Chondrocyte (in vitro differentiated cells): ENCODE results near the gene DNMT1. TPM values are rescaled to one million over a fixed set of nuclear protein-coding genes. Genes with fewer than 3 reads are reported as not detected.

Experiments used
- DNase-seq: peaks from one replicate; pipeline ENCODE4 v3.0.0; 2021; ENCODE audit warnings: mixed read lengths, low spot score
- H3K27ac Mint-ChIP-seq: one replicate; pipeline ENCODE4 v1.8.0; 2021; ENCODE audit warnings: mild to moderate bottlenecking, moderate library complexity, mixed read lengths; ENCODE audit not compliant: unreplicated experiment
- H3K27me3 Mint-ChIP-seq: 2 replicates; pipeline ENCODE4 v1.8.0; 2021; ENCODE audit warnings: low read depth, mixed read lengths
- H3K36me3 Mint-ChIP-seq: 2 replicates; pipeline ENCODE4 v1.8.0; 2021; ENCODE audit warnings: low read depth, mixed read lengths
- H3K4me1 Mint-ChIP-seq: 2 replicates; pipeline ENCODE4 v1.8.0; 2021; ENCODE audit warnings: low read depth, mild to moderate bottlenecking, mixed read lengths
- H3K4me3 Mint-ChIP-seq: one replicate; pipeline ENCODE4 v1.8.0; 2021; ENCODE audit warnings: mild to moderate bottlenecking, moderate library complexity, mixed read lengths; ENCODE audit not compliant: unreplicated experiment
- H3K9me3 Mint-ChIP-seq: 2 replicates; pipeline ENCODE4 v1.8.0; 2021; ENCODE audit warnings: low read depth, mixed read lengths
- total RNA-seq: library from RNA; stranded (reverse); gene quantifications from 3 replicates; pipeline ENCODE4 v1.2.1, GENCODE V29; 2021
- TF ChIP-seq, protein P1 (sequence below): fragments of 200-600 bp; sonication (generic); IDR thresholded peaks from 2 replicates; pipeline ENCODE4 v1.5.0; 2021; ENCODE audit warnings: antibody characterized with exemption, mild to moderate bottlenecking, moderate library complexity

DNMT1 gene
- total RNA-seq, 1 donor from 2014 or later: 47.8 TPM

GRCh38 chr19:10149427-10149826 lies 45.3 kb downstream of the DNMT1 start:
- TF ChIP-seq, protein P1, sequence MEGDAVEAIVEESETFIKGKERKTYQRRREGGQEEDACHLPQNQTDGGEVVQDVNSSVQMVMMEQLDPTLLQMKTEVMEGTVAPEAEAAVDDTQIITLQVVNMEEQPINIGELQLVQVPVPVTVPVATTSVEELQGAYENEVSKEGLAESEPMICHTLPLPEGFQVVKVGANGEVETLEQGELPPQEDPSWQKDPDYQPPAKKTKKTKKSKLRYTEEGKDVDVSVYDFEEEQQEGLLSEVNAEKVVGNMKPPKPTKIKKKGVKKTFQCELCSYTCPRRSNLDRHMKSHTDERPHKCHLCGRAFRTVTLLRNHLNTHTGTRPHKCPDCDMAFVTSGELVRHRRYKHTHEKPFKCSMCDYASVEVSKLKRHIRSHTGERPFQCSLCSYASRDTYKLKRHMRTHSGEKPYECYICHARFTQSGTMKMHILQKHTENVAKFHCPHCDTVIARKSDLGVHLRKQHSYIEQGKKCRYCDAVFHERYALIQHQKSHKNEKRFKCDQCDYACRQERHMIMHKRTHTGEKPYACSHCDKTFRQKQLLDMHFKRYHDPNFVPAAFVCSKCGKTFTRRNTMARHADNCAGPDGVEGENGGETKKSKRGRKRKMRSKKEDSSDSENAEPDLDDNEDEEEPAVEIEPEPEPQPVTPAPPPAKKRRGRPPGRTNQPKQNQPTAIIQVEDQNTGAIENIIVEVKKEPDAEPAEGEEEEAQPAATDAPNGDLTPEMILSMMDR: no peak
- peaks cover 39% of the 10 kb centered on the region for H3K36me3 Mint-ChIP-seq
- no peak overlapping the region for H3K27ac Mint-ChIP-seq
- no peak for DNase-seq
- no peaks in the 10 kb centered on the region for H3K4me1 Mint-ChIP-seq
- no peaks in the 10 kb centered on the region for H3K27me3 Mint-ChIP-seq
- no peaks in the 10 kb centered on the region for H3K9me3 Mint-ChIP-seq
- no peak overlapping the region for H3K4me3 Mint-ChIP-seq

GRCh38 chr19:10146142-10146541 lies 48.6 kb downstream of the DNMT1 start:
- H3K9me3 Mint-ChIP-seq: no peaks in the 10 kb centered on the region
- no peaks in the 10 kb centered on the region for H3K27me3 Mint-ChIP-seq
- no peak for DNase-seq
- peaks cover 31% of the 10 kb centered on the region for H3K36me3 Mint-ChIP-seq
- H3K4me3 Mint-ChIP-seq: no peak overlapping the region
- no peak overlapping the region for H3K27ac Mint-ChIP-seq
- H3K4me1 Mint-ChIP-seq: no peaks in the 10 kb centered on the region
- TF ChIP-seq, protein P1: no peak

- DNase-seq: no peak
- TF ChIP-seq, protein P1: no peak
- H3K4me3 Mint-ChIP-seq: no peak overlapping the region
- peaks cover 30% of the 10 kb centered on the region for H3K36me3 Mint-ChIP-seq
- H3K9me3 Mint-ChIP-seq: no peaks in the 10 kb centered on the region
- no peaks in the 10 kb centered on the region for H3K27me3 Mint-ChIP-seq
- no peak overlapping the region for H3K27ac Mint-ChIP-seq
- H3K4me1 Mint-ChIP-seq: no peaks in the 10 kb centered on the region
Measured at GRCh38 chr19:10145031-10145430, 49.7 kb downstream of the DNMT1 start.

DNA sequence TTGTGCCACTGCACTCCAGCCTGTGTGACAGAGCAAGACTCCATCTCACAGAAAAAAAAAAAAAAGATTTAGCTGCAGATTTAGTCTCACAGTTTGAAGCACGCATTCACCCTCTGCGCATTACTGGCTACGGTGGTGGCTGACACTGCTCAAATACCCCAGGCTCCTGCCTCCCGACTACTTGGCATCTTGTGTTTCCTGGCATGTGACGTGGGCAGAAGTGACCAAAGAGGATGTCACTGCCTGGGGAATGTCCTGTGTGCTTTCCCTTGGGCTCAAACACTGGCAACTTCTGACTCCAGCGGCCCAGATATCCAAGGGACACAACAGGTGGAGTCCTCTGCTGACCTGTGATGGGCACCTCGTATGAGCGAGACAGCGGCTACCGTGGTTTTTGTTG lies 50.4 kb downstream of the DNMT1 start:
- Mint-ChIP-seq H3K9me3 (no peaks in the 10 kb centered on the region), H3K27me3 (no peaks in the 10 kb centered on the region), H3K4me3 (no peak overlapping the region), H3K27ac (no peak overlapping the region), H3K36me3 (peaks cover 30% of the 10 kb centered on the region), H3K4me1 (no peaks in the 10 kb centered on the region)
- no peak for DNase-seq
- TF ChIP-seq, protein P1: no peak

DNA sequence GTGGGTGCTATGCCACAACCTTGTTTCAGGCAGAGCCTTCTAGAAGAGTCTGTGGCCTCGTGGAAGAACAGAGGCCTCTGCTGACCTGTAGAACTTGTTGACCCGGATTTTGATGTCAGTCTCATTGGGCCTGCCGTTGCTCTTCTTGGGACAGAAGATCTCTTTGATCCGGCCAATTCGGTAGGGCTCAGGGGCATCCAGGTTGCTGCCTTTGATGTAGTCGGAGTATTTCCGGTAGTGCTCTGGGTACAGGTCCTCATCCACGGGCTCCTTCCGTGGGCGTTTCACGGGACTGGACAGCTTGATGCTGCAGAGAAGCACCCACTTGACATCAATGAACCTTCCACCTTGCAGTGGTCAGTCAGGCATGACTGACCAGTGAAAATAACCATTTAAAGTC lies 51.1 kb downstream of the DNMT1 start:
- Mint-ChIP-seq H3K36me3 (peaks cover 28% of the 10 kb centered on the region), H3K9me3 (no peaks in the 10 kb centered on the region), H3K27ac (no peak overlapping the region), H3K27me3 (no peaks in the 10 kb centered on the region), H3K4me1 (no peaks in the 10 kb centered on the region), H3K4me3 (no peak overlapping the region)
- no peak for DNase-seq
- TF ChIP-seq, protein P1: no peak
